H9 (cell line): ENCODE data around the gene ZNF3. TPM values are rescaled to one million over a fixed set of nuclear protein-coding genes. Genes with fewer than 3 reads are reported as not detected.

Source experiments
- DNase-seq: peaks from one replicate; pipeline ENCODE4 v3.0.0-alpha.2; 2017
- H2AFZ ChIP-seq: one replicate; pipeline ENCODE4 v1.6.1; 2013; ENCODE audit warnings: mild to moderate bottlenecking, low read length, control low read depth, moderate library complexity
- H2AK5ac ChIP-seq: 2 replicates; pipeline ENCODE4 v1.6.1; 2013; ENCODE audit warnings: low read length, control low read depth, mixed read lengths; ENCODE audit not compliant: insufficient read length
- H2BK120ac ChIP-seq: one replicate; pipeline ENCODE4 v1.6.1; 2013; ENCODE audit warnings: low read depth, mild to moderate bottlenecking, low read length, control low read depth, inconsistent platforms; ENCODE audit not compliant: poor library complexity, severe bottlenecking
- H2BK12ac ChIP-seq: 2 replicates; pipeline ENCODE4 v1.6.1; 2013; ENCODE audit warnings: low read length, control low read depth, mixed read lengths, low read depth; ENCODE audit not compliant: insufficient read length
- H2BK15ac ChIP-seq: 2 replicates; pipeline ENCODE4 v1.6.1; 2013; ENCODE audit warnings: low read depth, low read length, control low read depth
- H2BK20ac ChIP-seq: one replicate; pipeline ENCODE4 v1.6.1; 2013; ENCODE audit warnings: low read depth, mild to moderate bottlenecking, low read length, control low read depth, inconsistent platforms; ENCODE audit not compliant: poor library complexity, severe bottlenecking
- H2BK5ac ChIP-seq: 2 replicates; pipeline ENCODE4 v1.6.1; 2013; ENCODE audit warnings: low read length, control low read depth, mixed read lengths; ENCODE audit not compliant: insufficient read length
- H3K14ac ChIP-seq: 2 replicates; pipeline ENCODE4 v1.6.1; 2013; ENCODE audit warnings: low read length, control low read depth; ENCODE audit not compliant: insufficient read depth
- H3K18ac ChIP-seq: 2 replicates; pipeline ENCODE4 v1.6.1; 2013; ENCODE audit warnings: low read depth, mild to moderate bottlenecking, mixed read lengths, low read length, control low read depth; ENCODE audit not compliant: insufficient read length
- H3K23ac ChIP-seq: 2 replicates; pipeline ENCODE4 v1.6.1; 2013; ENCODE audit warnings: low read length, control low read depth, mixed read lengths, low read depth; ENCODE audit not compliant: insufficient read length
- H3K23me2 ChIP-seq: 2 replicates; pipeline ENCODE4 v1.6.1; 2013; ENCODE audit warnings: low read depth, mild to moderate bottlenecking, mixed read lengths, low read length, control low read depth; ENCODE audit not compliant: insufficient read length, poor library complexity, severe bottlenecking
- H3K27ac ChIP-seq: 2 replicates; pipeline ENCODE4 v1.5.1; 2013; ENCODE audit warnings: low read length, control low read depth, mixed read lengths, low read depth; ENCODE audit not compliant: insufficient read length
- H3K27me3 ChIP-seq: 2 replicates; pipeline ENCODE4 v1.6.1; 2013; ENCODE audit warnings: low read length, control low read depth, inconsistent platforms; ENCODE audit not compliant: insufficient read depth
- H3K4ac ChIP-seq: 2 replicates; pipeline ENCODE4 v1.6.1; 2013; ENCODE audit warnings: low read depth, mild to moderate bottlenecking, control low read depth, inconsistent platforms, low read length, moderate library complexity
- H3K4me1 ChIP-seq: 2 replicates; pipeline ENCODE4 v1.6.1; 2013; ENCODE audit warnings: low read length, control low read depth, inconsistent platforms; ENCODE audit not compliant: insufficient read depth
- H3K4me2 ChIP-seq: 2 replicates; pipeline ENCODE4 v1.6.1; 2013; ENCODE audit warnings: low read length, control low read depth, mixed read lengths; ENCODE audit not compliant: insufficient read length, insufficient read depth
- H3K56ac ChIP-seq: 2 replicates; pipeline ENCODE4 v1.6.1; 2013; ENCODE audit warnings: low read depth, mild to moderate bottlenecking, mixed read lengths, low read length, control low read depth; ENCODE audit not compliant: insufficient read length
- H3K79me1 ChIP-seq: 2 replicates; pipeline ENCODE4 v1.6.1; 2013; ENCODE audit warnings: low read depth, mild to moderate bottlenecking, moderate library complexity, low read length, control low read depth, inconsistent platforms; ENCODE audit not compliant: insufficient read depth, poor library complexity, severe bottlenecking
- H3K79me2 ChIP-seq: 2 replicates; pipeline ENCODE4 v1.6.1; 2013; ENCODE audit warnings: low read length, control low read depth, inconsistent platforms; ENCODE audit not compliant: insufficient read depth
- H3K9ac ChIP-seq: 2 replicates; pipeline ENCODE4 v1.6.1; 2013; ENCODE audit warnings: low read length, control low read depth, mixed read lengths; ENCODE audit not compliant: insufficient read length; ENCODE audit errors: extremely low read depth
- H3K9me3 ChIP-seq: one replicate; pipeline ENCODE4 v1.6.1; 2013; ENCODE audit warnings: low read depth, low read length, inconsistent platforms; ENCODE audit not compliant: control insufficient read depth
- H3T11ph ChIP-seq: one replicate; pipeline ENCODE4 v1.6.1; 2013; ENCODE audit warnings: mild to moderate bottlenecking, low read length, control low read depth, inconsistent platforms
- H4K20me1 ChIP-seq: one replicate; pipeline ENCODE4 v1.6.1; 2013; ENCODE audit not compliant: control insufficient read depth, insufficient read length, insufficient read depth
- H4K5ac ChIP-seq: 2 replicates; pipeline ENCODE4 v1.6.1; 2013; ENCODE audit warnings: low read depth, mild to moderate bottlenecking, mixed read lengths, low read length, control low read depth; ENCODE audit not compliant: insufficient read length
- H4K8ac ChIP-seq: replicated peaks from 2 replicates; pipeline ENCODE4 v1.6.1; 2013; ENCODE audit warnings: low read length, control low read depth, mixed read lengths, low read depth; ENCODE audit not compliant: insufficient read length
- H4K91ac ChIP-seq: 2 replicates; pipeline ENCODE4 v1.6.1; 2013; ENCODE audit warnings: low read depth, mild to moderate bottlenecking, moderate library complexity, mixed read lengths, low read length, control low read depth; ENCODE audit not compliant: insufficient read length
- H3K27ac Mint-ChIP-seq, 3 experiments: 2 replicates in 2 of 3; 3 replicates in 1 of 3; pipeline ENCODE4 v1.8.0; 2020 to 2021; ENCODE audit warnings: mixed read lengths in 3 of 3, mild to moderate bottlenecking in 1 of 3, moderate library complexity in 1 of 3
- H3K27me3 Mint-ChIP-seq: 2 replicates; pipeline ENCODE4 v1.8.0; 2021; ENCODE audit warnings: low read depth, mild to moderate bottlenecking, moderate library complexity, mixed read lengths
- H3K36me3 Mint-ChIP-seq, 3 experiments: 2 replicates in 2 of 3; 3 replicates in 1 of 3; pipeline ENCODE4 v1.8.0; 2020 to 2021; ENCODE audit warnings: low read depth in 3 of 3, mixed read lengths in 3 of 3; ENCODE audit not compliant: insufficient read depth in 1 of 3
- H3K4me1 Mint-ChIP-seq, 2 experiments: 2 replicates each; pipeline ENCODE4 v1.8.0; 2020; ENCODE audit warnings: mixed read lengths in 2 of 2
- H3K4me3 Mint-ChIP-seq, 2 experiments: 2 replicates in 1 of 2; 3 replicates in 1 of 2; pipeline ENCODE4 v1.8.0; 2020 to 2021; ENCODE audit warnings: mild to moderate bottlenecking in 2 of 2, mixed read lengths in 2 of 2, moderate library complexity in 1 of 2
- H3K9me3 Mint-ChIP-seq, 2 experiments: 2 replicates in 1 of 2; 3 replicates in 1 of 2; pipeline ENCODE4 v1.8.0; 2020; ENCODE audit warnings: mild to moderate bottlenecking in 2 of 2, mixed read lengths in 2 of 2, moderate library complexity in 1 of 2
- WGBS: extraction: QIAGEN DNeasy Blood & Tissue Kit; methylation state at CpG from one replicate; pipeline ENCODE4 v1.1.7; 2013; ENCODE audit warnings: missing lambda C conversion rate, low lambda C conversion rate, mixed read lengths; ENCODE audit not compliant: insufficient read length; ENCODE audit errors: extremely low coverage; 5-methylcytosine and 5-hydroxymethylcytosine counted together
- total RNA-seq: library from RNA; stranded (reverse); gene quantifications from 2 replicates; pipeline ENCODE4 v1.2.1, GENCODE V29; 2021
- TF ChIP-seq, protein P1 (sequence below): fragments of 200-600 bp; sonication (generic); conservative IDR thresholded peaks from 3 replicates; pipeline ENCODE4 v1.8.0; 2021; ENCODE audit warnings: antibody characterized with exemption, mild to moderate bottlenecking

ZNF3 gene
- total RNA-seq, 1 experiment from 2014 or later = 60.4 TPM

DNA sequence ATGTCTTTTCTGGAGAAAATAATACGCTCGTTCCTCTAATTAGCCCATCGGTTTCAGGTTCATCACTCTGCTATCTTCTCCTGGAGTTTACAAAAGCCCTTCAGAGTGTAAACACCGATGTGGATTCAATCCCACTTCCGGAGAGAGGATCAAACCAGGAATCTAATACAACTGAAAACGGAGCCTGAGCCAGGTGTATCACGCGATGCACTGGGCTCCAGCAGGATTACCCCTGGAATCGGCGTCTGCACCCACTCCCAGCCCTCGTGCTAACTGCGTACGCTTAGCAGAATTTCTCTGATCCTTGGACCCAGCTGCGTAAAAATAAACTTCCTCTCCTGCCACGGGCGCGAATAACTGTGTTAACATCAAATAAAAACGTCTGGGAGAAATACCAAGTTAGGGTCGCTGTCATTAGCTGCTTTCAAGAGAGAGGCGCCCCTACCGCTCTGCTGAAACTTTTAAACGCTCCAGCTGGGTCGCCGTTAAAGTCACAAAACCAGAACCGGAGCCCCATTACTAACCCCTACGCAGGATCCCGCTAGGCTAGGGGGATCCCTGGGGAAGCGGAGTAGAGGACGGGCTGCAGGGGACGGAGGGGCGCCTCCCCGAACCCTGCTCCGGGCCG lies 502 bp downstream of the ZNF3 start:
- Histone ChIP-seq H3K9me3 (no peaks in the 10 kb centered on the region), H3K4me1 (peaks cover 3% of the 10 kb centered on the region; the same call in 1 of the 2 replicates), H2BK20ac (no peak overlapping the region), H3K4me2 (peak overlapping the region; percentile 97), H4K5ac (peak overlapping the region; percentile 43), H3K14ac (peak overlapping the region; percentile 86), H3K23ac (no peak overlapping the region), H3K27ac (no peak overlapping the region), H3K79me1 (no peaks in the 10 kb centered on the region), H3T11ph (peak overlapping the region; percentile 25), H3K4ac (no peak overlapping the region; the same call in 1 of the 2 replicates), H4K20me1 (no peaks in the 10 kb centered on the region), H3K23me2 (peaks cover 6% of the 10 kb centered on the region), H3K27me3 (no peaks in the 10 kb centered on the region), H2AK5ac (no peak overlapping the region), H2AFZ (no peak overlapping the region), H2BK120ac (peak overlapping the region; percentile 86), H4K91ac (peak overlapping the region; percentile 94), H3K56ac (no peak overlapping the region), H3K9ac (peak overlapping the region; percentile 98), H4K8ac (no peak overlapping the region), H2BK5ac (no peak overlapping the region), H3K79me2 (peaks cover 32% of the 10 kb centered on the region), H2BK12ac (no peak overlapping the region), H2BK15ac (no peak overlapping the region), H3K18ac (peak overlapping the region; percentile 78)
- WGBS = no CpG with 5 or more reads among the region's 34 CpGs
- TF ChIP-seq, protein P1, sequence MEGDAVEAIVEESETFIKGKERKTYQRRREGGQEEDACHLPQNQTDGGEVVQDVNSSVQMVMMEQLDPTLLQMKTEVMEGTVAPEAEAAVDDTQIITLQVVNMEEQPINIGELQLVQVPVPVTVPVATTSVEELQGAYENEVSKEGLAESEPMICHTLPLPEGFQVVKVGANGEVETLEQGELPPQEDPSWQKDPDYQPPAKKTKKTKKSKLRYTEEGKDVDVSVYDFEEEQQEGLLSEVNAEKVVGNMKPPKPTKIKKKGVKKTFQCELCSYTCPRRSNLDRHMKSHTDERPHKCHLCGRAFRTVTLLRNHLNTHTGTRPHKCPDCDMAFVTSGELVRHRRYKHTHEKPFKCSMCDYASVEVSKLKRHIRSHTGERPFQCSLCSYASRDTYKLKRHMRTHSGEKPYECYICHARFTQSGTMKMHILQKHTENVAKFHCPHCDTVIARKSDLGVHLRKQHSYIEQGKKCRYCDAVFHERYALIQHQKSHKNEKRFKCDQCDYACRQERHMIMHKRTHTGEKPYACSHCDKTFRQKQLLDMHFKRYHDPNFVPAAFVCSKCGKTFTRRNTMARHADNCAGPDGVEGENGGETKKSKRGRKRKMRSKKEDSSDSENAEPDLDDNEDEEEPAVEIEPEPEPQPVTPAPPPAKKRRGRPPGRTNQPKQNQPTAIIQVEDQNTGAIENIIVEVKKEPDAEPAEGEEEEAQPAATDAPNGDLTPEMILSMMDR = no peak
- no peak for DNase-seq
- Mint-ChIP-seq H3K4me1 (peaks cover 12 to 27% of the 10 kb centered on the region in 2 experiments), H3K4me3 (peak overlapping the region; percentile 91 to 98), H3K27me3 (no peaks in the 10 kb centered on the region; the same call in 1 of the 2 replicates), H3K9me3 (peaks cover 10 to 37% of the 10 kb centered on the region in 2 experiments), H3K27ac (peak overlapping the region; percentile 60 to 98 (median 93); a peak in 6 of 7 replicates), H3K36me3 (peaks cover 46 to 48% (median 47%) of the 10 kb centered on the region in 3 experiments)
